ENCODE data around the gene TLNRD1. TPM values are rescaled to one million over a fixed set of nuclear protein-coding genes. Genes with fewer than 3 reads are reported as not detected.

Gene TLNRD1
- total RNA-seq, 1 experiment from 2014 or later: 24.7 TPM

DNA sequence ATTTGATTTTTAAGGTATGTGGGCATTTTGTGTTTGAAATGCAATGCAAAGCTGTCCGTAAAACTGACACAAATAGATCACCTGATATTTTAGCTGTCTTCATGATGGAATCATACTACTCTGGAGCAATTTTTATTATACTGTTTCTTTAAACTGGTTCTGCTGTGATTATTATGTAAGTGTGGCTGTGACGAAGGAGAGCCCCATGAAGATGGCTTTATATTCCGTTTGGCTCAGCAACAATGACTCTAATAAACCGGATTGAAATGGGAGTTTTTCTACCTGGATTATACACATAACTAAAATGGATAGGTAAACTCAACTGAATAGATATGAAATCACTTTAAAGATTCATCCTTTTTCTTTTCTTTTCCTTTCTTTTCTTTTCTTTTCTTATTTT is 9.4 kb downstream of the TLNRD1 start:
- Histone ChIP-seq H3K27ac (ENCODE audit: low read length) (no peak overlapping the region), H3K9me3 (ENCODE audit: control insufficient read depth, insufficient read depth, low read depth, low read length) (no peaks in the 10 kb centered on the region), H3K4me1 (ENCODE audit: control insufficient read depth, insufficient read depth, low read length) (peaks cover 8% of the 10 kb centered on the region), H3K36me3 (ENCODE audit: control insufficient read depth, insufficient read depth, low read length) (peaks cover 2% of the 10 kb centered on the region; the same call in 1 of the 2 replicates), H3K27me3 (ENCODE audit: control insufficient read depth, insufficient read depth, low read length) (no peaks in the 10 kb centered on the region), H3K4me3 (ENCODE audit: low read depth in 2 of 2, low read length in 2 of 2) (no peak overlapping the region)
- POLR2A ChIA-PET: interaction anchor here (0.6 to 0.7 kb wide), 2 partner anchors 9 to 975 kb away, joined by 4 to 11 read pairs; no protein-coding TSS in a partner anchor
- intact Hi-C loops (cut with micrococcal nuclease; ENCODE audit: unreplicated experiment): no loop called here
- no peak for TF ChIP-seq CTCF (IDR thresholded peaks at IDR 0.05)
- no peak for ATAC-seq
- in situ Hi-C loops (cut with HindIII; ENCODE audit: low pct_unique_long_range_greater_than_20kb, low sequenced_read_pairs): no loop called here
- CTCF ChIA-PET: no interaction called here
- DNase-seq (ENCODE audit: low read depth, low spot score): no peak
- no TSS peak for BruUV-seq (replicated peaks)

DNA sequence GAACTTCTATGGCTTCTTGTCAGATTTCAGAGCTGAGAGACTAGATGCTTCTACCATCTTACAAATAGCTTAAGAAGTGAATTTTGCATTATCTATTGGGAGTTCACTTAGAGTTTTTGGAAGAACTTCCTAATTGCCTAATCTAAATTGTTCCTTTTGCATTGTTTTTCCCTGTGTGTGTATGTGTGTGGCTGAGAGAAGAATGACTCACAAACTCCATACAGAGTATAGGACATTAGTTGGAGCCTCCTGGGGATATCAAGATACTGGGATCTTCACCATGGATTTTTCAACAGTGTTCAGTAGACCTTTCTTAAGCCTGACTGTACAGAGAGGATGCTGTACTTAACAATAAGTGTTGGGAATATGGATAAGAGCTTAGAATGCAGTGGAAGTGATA is 10.9 kb downstream of the TLNRD1 start:
- Histone ChIP-seq H3K36me3 (ENCODE audit: control insufficient read depth, insufficient read depth, low read length) (no peaks in the 10 kb centered on the region), H3K9me3 (ENCODE audit: control insufficient read depth, insufficient read depth, low read depth, low read length) (no peaks in the 10 kb centered on the region), H3K4me1 (ENCODE audit: control insufficient read depth, insufficient read depth, low read length) (0 out of 2 replicates have a peak, but pooled peaks cover 7% of the 10 kb centered on the region), H3K4me3 (ENCODE audit: low read depth in 2 of 2, low read length in 2 of 2) (no peak overlapping the region), H3K27me3 (ENCODE audit: control insufficient read depth, insufficient read depth, low read length) (no peaks in the 10 kb centered on the region), H3K27ac (ENCODE audit: low read length) (no peak overlapping the region)
- TF ChIP-seq SIN3A (IDR thresholded peaks at IDR 0.05; ENCODE audit: borderline replicate concordance, insufficient read depth, low read depth, low read length): no peak
- TF ChIP-seq POLR2AphosphoS5 (IDR thresholded peaks at IDR 0.05; ENCODE audit: low read depth, low read length): no peak
- no peak for TF ChIP-seq CTCF (IDR thresholded peaks at IDR 0.05)
- TF ChIP-seq, protein P1, sequence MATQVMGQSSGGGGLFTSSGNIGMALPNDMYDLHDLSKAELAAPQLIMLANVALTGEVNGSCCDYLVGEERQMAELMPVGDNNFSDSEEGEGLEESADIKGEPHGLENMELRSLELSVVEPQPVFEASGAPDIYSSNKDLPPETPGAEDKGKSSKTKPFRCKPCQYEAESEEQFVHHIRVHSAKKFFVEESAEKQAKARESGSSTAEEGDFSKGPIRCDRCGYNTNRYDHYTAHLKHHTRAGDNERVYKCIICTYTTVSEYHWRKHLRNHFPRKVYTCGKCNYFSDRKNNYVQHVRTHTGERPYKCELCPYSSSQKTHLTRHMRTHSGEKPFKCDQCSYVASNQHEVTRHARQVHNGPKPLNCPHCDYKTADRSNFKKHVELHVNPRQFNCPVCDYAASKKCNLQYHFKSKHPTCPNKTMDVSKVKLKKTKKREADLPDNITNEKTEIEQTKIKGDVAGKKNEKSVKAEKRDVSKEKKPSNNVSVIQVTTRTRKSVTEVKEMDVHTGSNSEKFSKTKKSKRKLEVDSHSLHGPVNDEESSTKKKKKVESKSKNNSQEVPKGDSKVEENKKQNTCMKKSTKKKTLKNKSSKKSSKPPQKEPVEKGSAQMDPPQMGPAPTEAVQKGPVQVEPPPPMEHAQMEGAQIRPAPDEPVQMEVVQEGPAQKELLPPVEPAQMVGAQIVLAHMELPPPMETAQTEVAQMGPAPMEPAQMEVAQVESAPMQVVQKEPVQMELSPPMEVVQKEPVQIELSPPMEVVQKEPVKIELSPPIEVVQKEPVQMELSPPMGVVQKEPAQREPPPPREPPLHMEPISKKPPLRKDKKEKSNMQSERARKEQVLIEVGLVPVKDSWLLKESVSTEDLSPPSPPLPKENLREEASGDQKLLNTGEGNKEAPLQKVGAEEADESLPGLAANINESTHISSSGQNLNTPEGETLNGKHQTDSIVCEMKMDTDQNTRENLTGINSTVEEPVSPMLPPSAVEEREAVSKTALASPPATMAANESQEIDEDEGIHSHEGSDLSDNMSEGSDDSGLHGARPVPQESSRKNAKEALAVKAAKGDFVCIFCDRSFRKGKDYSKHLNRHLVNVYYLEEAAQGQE (IDR thresholded peaks at IDR 0.05; ENCODE audit: insufficient read depth in 1 of 2, low read depth in 2 of 2, low read length in 1 of 2): no peak
- no peak for TF ChIP-seq TCF7L2 (IDR thresholded peaks at IDR 0.05; ENCODE audit: low read depth, low read length)
- no TSS peak for BruUV-seq (replicated peaks)
- no peak for ATAC-seq
- POLR2A ChIA-PET: no interaction called here
- no peak for DNase-seq (ENCODE audit: low read depth, low spot score)
- intact Hi-C loops (cut with micrococcal nuclease; ENCODE audit: unreplicated experiment) (no loop called here), in situ Hi-C loops (cut with HindIII; ENCODE audit: low pct_unique_long_range_greater_than_20kb, low sequenced_read_pairs) (no loop called here)
- CTCF ChIA-PET: interaction anchor here (0.6 kb wide), 1 partner anchor 36 kb away, joined by 8 read pairs; no protein-coding TSS in a partner anchor
